Lung (tissue), 12 donors: Measurements from ENCODE around the gene KRT39. TPM values are rescaled to one million over a fixed set of nuclear protein-coding genes. Genes with fewer than 3 reads are reported as not detected.

ENCODE experiments used
- ATAC-seq: fragments of 200-7000 bp; cut with Tn5 transposase; one replicate; pipeline ENCODE4 v1.9.1; 2020; ENCODE audit warnings: moderate number of reproducible peaks; ENCODE audit not compliant: insufficient read depth, low FRiP score
- DNase-seq, 3 donors: peaks; one replicate each; pipeline ENCODE4 v3.0.0-alpha.2; 2013 to 2017
- H3K27ac ChIP-seq, 2 donors: one replicate each; pipeline ENCODE4 v1.5.1; 2013; ENCODE audit warnings: mild to moderate bottlenecking in 2 of 2, moderate library complexity in 2 of 2, control low read depth in 1 of 2, inconsistent platforms in 1 of 2, low read depth in 1 of 2, low read length in 1 of 2
- H3K27me3 ChIP-seq, 3 donors: one replicate each; pipeline ENCODE4 v1.5.1; 2013; ENCODE audit warnings: low read length in 2 of 3; ENCODE audit not compliant: control insufficient read depth in 3 of 3, insufficient read depth in 3 of 3
- H3K36me3 ChIP-seq, 4 donors: one replicate each; pipeline ENCODE4 v1.5.1; 2013; ENCODE audit warnings: low read length in 4 of 4, mild to moderate bottlenecking in 1 of 4, moderate library complexity in 1 of 4; ENCODE audit not compliant: control insufficient read depth in 4 of 4, insufficient read depth in 4 of 4
- H3K4me1 ChIP-seq, 5 donors: one replicate each; pipeline ENCODE4 v1.5.1; 2013; ENCODE audit warnings: low read length in 5 of 5, mild to moderate bottlenecking in 2 of 5, moderate library complexity in 1 of 5; ENCODE audit not compliant: control insufficient read depth in 5 of 5, insufficient read depth in 5 of 5
- H3K4me3 ChIP-seq: one replicate; pipeline ENCODE4 v1.5.1; 2013; ENCODE audit warnings: mild to moderate bottlenecking, control low read depth, moderate library complexity
- H3K9ac ChIP-seq, 2 donors: one replicate each; pipeline ENCODE4 v1.5.1; 2013; ENCODE audit warnings: low read length in 2 of 2, control low read depth in 1 of 2; ENCODE audit not compliant: insufficient read depth in 1 of 2
- H3K9me3 ChIP-seq, 4 donors: one replicate each; pipeline ENCODE4 v1.5.1; 2013; ENCODE audit warnings: low read length in 3 of 4, mild to moderate bottlenecking in 1 of 4, moderate library complexity in 1 of 4; ENCODE audit not compliant: control insufficient read depth in 4 of 4, insufficient read depth in 3 of 4
- WGBS, 2 donors: extraction: QIAGEN DNeasy Blood & Tissue Kit; methylation state at CpG; one replicate each; pipeline ENCODE4 v1.1.7; 2013; 5-methylcytosine and 5-hydroxymethylcytosine counted together
- polyA plus RNA-seq, 2 donors: library from polyadenylated mRNA; stranded (reverse); fragments of 200-250 nt; gene quantifications; one replicate each; pipeline ENCODE4 v1.2.1, GENCODE V29; 2013
- total RNA-seq, 2 donors: library from RNA; depleted of rRNA in 1 of 2; stranded (reverse); fragments of >200 nt in 1 of 2; gene quantifications; one replicate each; pipeline ENCODE4 v1.2.1, GENCODE V29; 2014 to 2021
- TF ChIP-seq, protein P1 (sequence below): IDR thresholded peaks from 2 replicates; pipeline ENCODE4 v1.5.1; 2012; ENCODE audit warnings: mild to moderate bottlenecking; ENCODE audit errors: control extremely low read depth, extremely low read depth
- donor health status: control.
- donor health status: control.
- donor health status: Bipolar disorder and iron deficiency.
- donor health status: healthy.
- donor health status: DM: yes; HTN: yes; CAD: no.

The KRT39 gene
- total and polyA plus RNA-seq, 4 donors, result not detected

DNA sequence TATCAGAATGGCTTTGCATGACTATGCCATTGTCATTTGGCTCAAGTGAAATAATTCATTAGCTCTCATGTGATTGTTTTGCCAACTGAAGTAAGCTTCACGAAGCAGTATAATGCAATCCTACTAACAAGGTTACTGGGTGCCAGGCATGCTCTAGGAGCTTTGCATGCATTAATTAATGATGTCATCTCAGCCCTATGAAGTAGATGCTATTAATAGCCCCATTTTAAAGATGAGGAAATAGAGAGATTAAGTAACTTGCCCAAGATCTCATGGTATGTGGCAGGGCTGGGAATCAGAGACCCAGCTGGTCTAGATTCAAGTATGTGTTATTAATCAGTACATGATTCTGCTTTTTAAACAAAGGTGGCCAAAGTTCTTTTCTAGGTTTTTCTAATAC lies 14.1 kb downstream of the KRT39 start:
- 27 to 73% methylated on average over 1 of the region's 1 CpG for WGBS, 2 donors
- no peak for DNase-seq
- no peaks in the 10 kb centered on the region for H3K9me3 ChIP-seq
- H3K27ac ChIP-seq, result no peak overlapping the region
- TF ChIP-seq, protein P1, sequence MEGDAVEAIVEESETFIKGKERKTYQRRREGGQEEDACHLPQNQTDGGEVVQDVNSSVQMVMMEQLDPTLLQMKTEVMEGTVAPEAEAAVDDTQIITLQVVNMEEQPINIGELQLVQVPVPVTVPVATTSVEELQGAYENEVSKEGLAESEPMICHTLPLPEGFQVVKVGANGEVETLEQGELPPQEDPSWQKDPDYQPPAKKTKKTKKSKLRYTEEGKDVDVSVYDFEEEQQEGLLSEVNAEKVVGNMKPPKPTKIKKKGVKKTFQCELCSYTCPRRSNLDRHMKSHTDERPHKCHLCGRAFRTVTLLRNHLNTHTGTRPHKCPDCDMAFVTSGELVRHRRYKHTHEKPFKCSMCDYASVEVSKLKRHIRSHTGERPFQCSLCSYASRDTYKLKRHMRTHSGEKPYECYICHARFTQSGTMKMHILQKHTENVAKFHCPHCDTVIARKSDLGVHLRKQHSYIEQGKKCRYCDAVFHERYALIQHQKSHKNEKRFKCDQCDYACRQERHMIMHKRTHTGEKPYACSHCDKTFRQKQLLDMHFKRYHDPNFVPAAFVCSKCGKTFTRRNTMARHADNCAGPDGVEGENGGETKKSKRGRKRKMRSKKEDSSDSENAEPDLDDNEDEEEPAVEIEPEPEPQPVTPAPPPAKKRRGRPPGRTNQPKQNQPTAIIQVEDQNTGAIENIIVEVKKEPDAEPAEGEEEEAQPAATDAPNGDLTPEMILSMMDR, result no peak
- H3K9ac ChIP-seq, result no peak overlapping the region
- H3K4me1 ChIP-seq, result peaks cover 0 to 11% (median 0%) of the 10 kb centered on the region in 5 donors
- H3K27me3 ChIP-seq, result peaks cover 0 to 26% (median 3%) of the 10 kb centered on the region in 3 donors
- no peak overlapping the region for H3K4me3 ChIP-seq
- ATAC-seq, result no peak
- H3K36me3 ChIP-seq, result no peaks in the 10 kb centered on the region

DNA sequence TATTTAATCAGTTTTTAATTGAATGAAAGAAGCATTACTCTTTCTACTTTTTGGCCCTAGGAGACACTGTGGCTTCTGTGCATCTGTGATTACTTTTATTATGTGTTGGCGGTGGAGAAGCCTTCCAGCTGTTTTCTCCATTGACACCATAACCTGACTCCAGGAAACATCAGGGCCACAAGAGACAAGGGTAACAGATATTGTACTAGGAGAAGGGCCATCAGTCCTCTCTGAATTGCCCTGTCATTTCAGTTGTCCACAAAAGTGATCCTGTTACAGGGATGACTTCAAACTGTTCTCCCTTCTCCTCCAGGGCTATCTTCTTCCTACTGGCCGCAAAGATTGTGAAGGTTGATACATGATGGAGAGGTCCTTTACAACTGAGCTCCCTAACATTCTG lies 14.6 kb downstream of the KRT39 start:
- Histone ChIP-seq H3K9ac (no peak overlapping the region), H3K27me3 (peaks cover 0 to 25% (median 3%) of the 10 kb centered on the region in 3 donors), H3K27ac (peak overlapping the region in 1 of 2 donors; percentile 17), H3K4me1 (peaks cover 0 to 10% (median 0%) of the 10 kb centered on the region in 5 donors), H3K36me3 (no peaks in the 10 kb centered on the region), H3K4me3 (no peak overlapping the region), H3K9me3 (no peaks in the 10 kb centered on the region)
- TF ChIP-seq, protein P1, result no peak
- 82 to 84% methylated on average over 2 of the region's 2 CpGs for WGBS, 2 donors
- ATAC-seq (no peak), DNase-seq (peak in 2 of 3 donors; percentile 23 to 32)

DNA sequence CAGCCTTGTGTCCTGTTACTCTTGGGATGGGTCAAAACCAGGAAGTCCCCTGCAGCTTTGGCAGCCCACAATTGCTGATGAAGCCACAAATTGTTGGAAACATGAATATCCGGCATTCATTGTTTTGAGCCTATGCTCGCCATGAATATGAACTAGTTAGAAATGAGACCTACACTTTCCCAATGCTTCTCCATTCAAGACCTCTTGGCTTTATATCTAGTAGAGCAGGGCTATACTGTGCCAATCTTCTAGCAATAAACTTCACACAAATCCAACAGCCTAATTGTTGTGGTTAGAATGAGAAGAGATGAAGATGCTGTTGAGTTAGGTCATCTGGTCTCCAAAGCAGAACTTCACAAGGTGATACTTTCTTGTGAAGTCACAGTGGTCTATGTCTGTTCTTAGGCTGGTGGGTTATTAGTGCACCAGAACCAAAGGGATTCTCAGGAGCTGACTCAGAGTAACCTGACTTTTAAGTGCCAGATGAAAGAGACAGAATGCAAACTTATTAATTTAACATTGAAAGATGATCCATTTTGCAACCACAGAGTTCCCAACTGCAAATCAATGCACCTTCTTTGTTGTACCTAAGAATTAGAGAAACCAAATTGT lies 15.6 kb downstream of the KRT39 start:
- no peaks in the 10 kb centered on the region for H3K36me3 ChIP-seq
- H3K4me1 ChIP-seq, result peaks cover 0 to 8% (median 0%) of the 10 kb centered on the region in 5 donors
- no peak overlapping the region for H3K4me3 ChIP-seq
- TF ChIP-seq, protein P1, result no peak
- DNase-seq (no peak), ATAC-seq (no peak)
- H3K27ac ChIP-seq, result no peak overlapping the region
- WGBS, 2 donors, result 97 to 98% methylated on average over 2 of the region's 2 CpGs
- H3K9ac ChIP-seq, result no peak overlapping the region
- H3K27me3 ChIP-seq, result peaks cover 0 to 22% (median 9%) of the 10 kb centered on the region in 3 donors
- no peaks in the 10 kb centered on the region for H3K9me3 ChIP-seq

DNA sequence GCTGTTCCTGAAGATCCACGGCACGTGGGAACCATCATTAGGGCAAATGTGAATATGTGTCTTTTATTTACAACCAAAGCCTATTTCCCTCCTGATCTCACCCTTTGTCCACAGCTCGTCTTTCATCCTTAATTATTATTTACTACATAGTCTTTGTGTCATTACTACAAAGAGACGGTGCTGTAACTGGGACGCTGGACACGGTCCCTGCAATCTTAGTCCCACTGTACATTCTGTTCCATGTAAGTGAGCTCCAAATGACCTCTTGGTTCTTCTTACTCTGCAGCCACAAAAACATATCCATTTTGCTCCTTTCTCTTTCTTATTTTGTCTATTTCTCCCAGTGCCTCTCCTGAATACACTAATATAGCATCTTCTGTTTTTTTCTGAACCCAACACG lies 16.6 kb downstream of the KRT39 start:
- Histone ChIP-seq H3K9ac (no peak overlapping the region), H3K27me3 (peaks cover 0 to 22% (median 11%) of the 10 kb centered on the region in 3 donors), H3K4me1 (peaks cover 0 to 8% (median 0%) of the 10 kb centered on the region in 5 donors), H3K27ac (no peak overlapping the region), H3K36me3 (no peaks in the 10 kb centered on the region), H3K4me3 (no peak overlapping the region), H3K9me3 (no peaks in the 10 kb centered on the region)
- DNase-seq, result no peak
- 76 to 79% methylated on average over 7 of the region's 7 CpGs for WGBS, 2 donors
- no peak for ATAC-seq
- TF ChIP-seq, protein P1, result no peak
